Measurements from ENCODE around the gene RCN2.

Gene RCN2

GRCh38 chr15:76903251-76903681, 28.3 kb upstream of the RCN2 start:
- no peak for TF ChIP-seq POLR2AphosphoS5 (IDR thresholded peaks at IDR 0.05; ENCODE audit: low read depth, low read length)

- TF ChIP-seq REST (IDR thresholded peaks at IDR 0.05; ENCODE audit: insufficient read depth in 1 of 2, low read depth in 2 of 2, low read length in 2 of 2), result no peak
- no peak for TF ChIP-seq POLR2AphosphoS5 (IDR thresholded peaks at IDR 0.05; ENCODE audit: low read depth, low read length)
- no peak for TF ChIP-seq SIN3A (IDR thresholded peaks at IDR 0.05; ENCODE audit: borderline replicate concordance, insufficient read depth, low read length)
- no peak for TF ChIP-seq FOXP2 (optimal IDR thresholded peaks at IDR 0.05; ENCODE audit: borderline replicate concordance, extremely low read depth, extremely low read length, insufficient read depth)
- no peak for TF ChIP-seq TAF1 (IDR thresholded peaks at IDR 0.05; ENCODE audit: borderline replicate concordance, insufficient read depth, low read length)
Observed at GRCh38 chr15:76904461-76905012, 27.0 kb upstream of the RCN2 start.

- TF ChIP-seq FOXP2 (optimal IDR thresholded peaks at IDR 0.05; ENCODE audit: borderline replicate concordance, extremely low read depth, extremely low read length, insufficient read depth) (peak; percentile 82), TAF1 (IDR thresholded peaks at IDR 0.05; ENCODE audit: borderline replicate concordance, insufficient read depth, low read length) (peak; percentile 49; the same call in 1 of the 2 replicates), SIN3A (IDR thresholded peaks at IDR 0.05; ENCODE audit: borderline replicate concordance, insufficient read depth, low read length) (no peak), POLR2AphosphoS5 (IDR thresholded peaks at IDR 0.05; ENCODE audit: low read depth, low read length) (peak; percentile 73), REST (IDR thresholded peaks at IDR 0.05; ENCODE audit: insufficient read depth in 1 of 2, low read depth in 2 of 2, low read length in 2 of 2) (no peak)
Observed at GRCh38 chr15:76905013-76905839, 26.3 kb upstream of the RCN2 start, which contains the start of gene SCAPER. Gene SCAPER (minus strand): TSS chr15:76905340. CDS start chr15:76883817, 21,523 bp downstream.

- no peak for TF ChIP-seq POLR2AphosphoS5 (IDR thresholded peaks at IDR 0.05; ENCODE audit: low read depth, low read length)
Observed at GRCh38 chr15:76905855-76906254, 25.7 kb upstream of the RCN2 start.

- no peak for TF ChIP-seq POLR2AphosphoS5 (IDR thresholded peaks at IDR 0.05; ENCODE audit: low read depth, low read length)
- TF ChIP-seq REST (IDR thresholded peaks at IDR 0.05; ENCODE audit: insufficient read depth in 1 of 2, low read depth in 2 of 2, low read length in 2 of 2), result no peak
- no peak for TF ChIP-seq FOXP2 (optimal IDR thresholded peaks at IDR 0.05; ENCODE audit: borderline replicate concordance, extremely low read depth, extremely low read length, insufficient read depth)
- TF ChIP-seq SIN3A (IDR thresholded peaks at IDR 0.05; ENCODE audit: borderline replicate concordance, insufficient read depth, low read length), result no peak
- TF ChIP-seq TAF1 (IDR thresholded peaks at IDR 0.05; ENCODE audit: borderline replicate concordance, insufficient read depth, low read length), result no peak
Observed at GRCh38 chr15:76912430-76912829, 19.1 kb upstream of the RCN2 start.

- no peak for TF ChIP-seq SIN3A (IDR thresholded peaks at IDR 0.05; ENCODE audit: borderline replicate concordance, insufficient read depth, low read length)
- no peak for TF ChIP-seq TAF1 (IDR thresholded peaks at IDR 0.05; ENCODE audit: borderline replicate concordance, insufficient read depth, low read length)
- TF ChIP-seq REST (IDR thresholded peaks at IDR 0.05; ENCODE audit: insufficient read depth in 1 of 2, low read depth in 2 of 2, low read length in 2 of 2), result no peak
- no peak for TF ChIP-seq FOXP2 (optimal IDR thresholded peaks at IDR 0.05; ENCODE audit: borderline replicate concordance, extremely low read depth, extremely low read length, insufficient read depth)
- TF ChIP-seq POLR2AphosphoS5 (IDR thresholded peaks at IDR 0.05; ENCODE audit: low read depth, low read length), result no peak
Observed at GRCh38 chr15:76913737-76914136, 17.8 kb upstream of the RCN2 start.

Data from PFSK-1 (cell line).